GM21576 (cell line): ENCODE results near the gene FSCB.
"Not testable (repeated sequence)": the region's sequence is repeated elsewhere in the genome, so short reads cannot be mapped to it uniquely, and the experiment has no call there.

Experiments
- ATAC-seq: cut with Tn5 transposase; IDR thresholded peaks from one replicate; pipeline ENCODE4 v1.9.1; 2021; ENCODE audit warnings: mild to moderate bottlenecking, moderate library complexity; ENCODE audit not compliant: unreplicated experiment

Gene FSCB, protein sequence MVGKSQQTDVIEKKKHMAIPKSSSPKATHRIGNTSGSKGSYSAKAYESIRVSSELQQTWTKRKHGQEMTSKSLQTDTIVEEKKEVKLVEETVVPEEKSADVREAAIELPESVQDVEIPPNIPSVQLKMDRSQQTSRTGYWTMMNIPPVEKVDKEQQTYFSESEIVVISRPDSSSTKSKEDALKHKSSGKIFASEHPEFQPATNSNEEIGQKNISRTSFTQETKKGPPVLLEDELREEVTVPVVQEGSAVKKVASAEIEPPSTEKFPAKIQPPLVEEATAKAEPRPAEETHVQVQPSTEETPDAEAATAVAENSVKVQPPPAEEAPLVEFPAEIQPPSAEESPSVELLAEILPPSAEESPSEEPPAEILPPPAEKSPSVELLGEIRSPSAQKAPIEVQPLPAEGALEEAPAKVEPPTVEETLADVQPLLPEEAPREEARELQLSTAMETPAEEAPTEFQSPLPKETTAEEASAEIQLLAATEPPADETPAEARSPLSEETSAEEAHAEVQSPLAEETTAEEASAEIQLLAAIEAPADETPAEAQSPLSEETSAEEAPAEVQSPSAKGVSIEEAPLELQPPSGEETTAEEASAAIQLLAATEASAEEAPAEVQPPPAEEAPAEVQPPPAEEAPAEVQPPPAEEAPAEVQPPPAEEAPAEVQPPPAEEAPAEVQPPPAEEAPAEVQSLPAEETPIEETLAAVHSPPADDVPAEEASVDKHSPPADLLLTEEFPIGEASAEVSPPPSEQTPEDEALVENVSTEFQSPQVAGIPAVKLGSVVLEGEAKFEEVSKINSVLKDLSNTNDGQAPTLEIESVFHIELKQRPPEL

GRCh38 chr14:44507183-44507582 is at the start of gene FSCB:
Gene FSCB, minus strand, starts transcription at chr14:44507283. Its CDS starts 296 bp downstream, at chr14:44506987.
- ATAC-seq, result no peak

DNA sequence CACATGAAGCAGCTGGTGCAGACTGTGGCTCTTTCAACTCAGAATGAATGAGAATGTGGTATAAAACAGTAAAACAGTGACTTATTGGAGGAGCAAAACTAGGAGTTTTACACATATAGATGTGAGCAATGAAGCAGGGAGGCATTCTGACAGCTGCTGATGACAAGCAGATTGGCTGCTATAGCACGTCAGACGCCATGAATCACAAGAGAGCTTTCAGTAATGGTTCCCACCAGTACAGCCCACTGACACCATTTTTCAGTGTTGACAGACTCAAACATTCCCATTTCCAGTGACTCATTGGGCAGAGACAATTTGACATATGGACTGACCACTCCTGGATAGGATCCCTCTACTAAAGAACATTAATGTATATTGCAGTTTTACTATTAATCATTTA is 24.6 kb upstream of the FSCB start:
- ATAC-seq, result no peak

GRCh38 chr14:44530475-44530874 is 23.4 kb upstream of the FSCB start:
- no peak for ATAC-seq

- ATAC-seq, result no peak
Measured at GRCh38 chr14:44529026-44529425, 21.9 kb upstream of the FSCB start.

DNA sequence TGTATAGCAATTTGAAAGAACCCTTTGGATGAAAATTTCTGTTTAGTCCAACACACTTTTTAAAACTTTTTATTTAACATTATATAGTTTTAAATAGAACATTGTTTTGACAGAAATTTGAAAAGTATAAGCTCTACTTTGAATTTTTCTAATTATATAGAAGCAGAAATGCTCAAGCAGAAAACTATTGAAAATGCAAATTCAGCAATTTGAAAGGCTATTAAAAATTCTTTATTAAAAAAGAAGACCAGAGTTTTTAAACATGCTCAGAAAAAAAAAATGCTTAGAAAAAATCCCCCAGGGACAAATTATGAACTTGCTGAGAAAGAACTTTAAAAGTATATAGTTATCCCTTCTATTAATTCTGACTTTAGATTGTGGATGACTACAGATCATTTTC is 21.1 kb upstream of the FSCB start:
- no peak for ATAC-seq

GRCh38 chr14:44525237-44525636 is 18.2 kb upstream of the FSCB start:
- no peak for ATAC-seq

GRCh38 chr14:44515668-44516067 is 8.6 kb upstream of the FSCB start:
- ATAC-seq, result not testable (repeated sequence)

DNA sequence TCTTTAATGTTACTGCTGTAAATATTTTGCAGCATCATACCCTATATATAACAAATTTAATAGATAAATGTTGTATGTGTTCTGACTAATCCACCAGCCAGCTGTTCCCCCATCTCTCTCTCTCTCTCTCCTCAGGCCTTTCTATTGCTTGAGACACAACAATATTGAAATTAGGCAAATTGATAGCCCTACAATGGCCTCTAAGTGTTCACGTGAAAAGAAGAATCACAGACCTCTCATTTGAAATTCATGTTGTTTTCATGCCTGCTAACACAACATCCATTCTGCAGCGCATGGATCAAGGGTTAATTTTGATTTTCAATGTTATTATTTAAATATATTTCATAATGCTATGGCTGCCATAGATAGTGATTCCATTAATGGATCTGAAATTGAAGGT is 1.8 kb upstream of the FSCB start:
- no peak for ATAC-seq

DNA sequence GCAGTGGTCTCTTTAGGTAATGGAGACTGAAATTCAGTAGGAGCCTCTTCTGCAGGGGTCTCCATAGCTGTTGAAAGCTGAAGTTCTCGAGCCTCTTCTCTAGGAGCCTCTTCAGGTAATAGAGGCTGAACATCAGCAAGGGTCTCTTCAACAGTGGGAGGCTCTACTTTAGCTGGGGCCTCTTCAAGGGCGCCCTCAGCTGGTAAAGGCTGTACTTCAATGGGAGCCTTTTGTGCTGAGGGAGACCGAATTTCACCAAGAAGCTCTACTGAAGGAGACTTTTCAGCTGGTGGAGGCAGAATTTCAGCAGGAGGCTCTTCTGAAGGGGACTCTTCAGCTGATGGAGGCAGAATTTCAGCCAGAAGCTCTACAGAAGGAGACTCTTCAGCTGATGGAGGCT is 1.5 kb downstream of the FSCB start:
- ATAC-seq, result no peak

DNA sequence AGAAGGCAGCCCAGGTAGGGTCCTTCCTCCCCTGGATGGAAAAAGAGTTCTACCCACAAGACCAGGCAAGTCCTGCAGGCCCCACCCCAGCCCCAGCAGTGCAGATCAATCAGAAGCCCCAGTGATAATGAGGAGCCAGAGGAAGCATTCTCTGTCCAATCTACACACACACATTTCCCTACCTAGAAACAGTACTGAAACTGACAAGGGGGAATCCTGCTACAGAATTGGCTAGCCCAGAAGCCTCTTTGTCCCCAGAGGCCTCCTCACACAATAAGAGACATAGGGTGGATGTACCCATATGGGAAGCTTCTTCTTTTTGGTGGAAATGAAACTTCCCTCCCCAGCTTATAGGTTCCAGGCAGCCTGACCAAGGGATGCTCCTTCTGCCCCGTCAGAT is 9.9 kb downstream of the FSCB start:
- ATAC-seq, result no peak

GRCh38 chr14:44494137-44494536 is 12.9 kb downstream of the FSCB start:
- no peak for ATAC-seq

GRCh38 chr14:44490966-44491365 is 16.1 kb downstream of the FSCB start:
- ATAC-seq, result no peak

DNA sequence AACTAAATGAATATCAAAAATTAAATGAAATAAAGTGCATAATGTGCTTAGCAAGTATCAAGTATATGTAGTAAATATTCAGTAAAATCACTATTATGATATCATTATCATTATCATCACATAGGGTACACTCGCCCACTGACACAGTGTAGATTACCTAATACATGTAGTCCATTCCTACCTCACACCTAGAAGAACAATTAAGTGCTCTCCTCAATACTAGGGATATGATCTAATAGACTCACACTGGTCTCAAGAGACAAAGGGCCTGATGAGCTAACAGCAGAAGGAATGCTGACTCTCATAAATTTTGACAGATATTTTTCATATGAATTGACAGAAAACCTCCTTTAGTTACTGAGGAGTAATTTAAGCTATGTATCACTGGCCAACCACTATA is 29.1 kb downstream of the FSCB start:
- no peak for ATAC-seq

DNA sequence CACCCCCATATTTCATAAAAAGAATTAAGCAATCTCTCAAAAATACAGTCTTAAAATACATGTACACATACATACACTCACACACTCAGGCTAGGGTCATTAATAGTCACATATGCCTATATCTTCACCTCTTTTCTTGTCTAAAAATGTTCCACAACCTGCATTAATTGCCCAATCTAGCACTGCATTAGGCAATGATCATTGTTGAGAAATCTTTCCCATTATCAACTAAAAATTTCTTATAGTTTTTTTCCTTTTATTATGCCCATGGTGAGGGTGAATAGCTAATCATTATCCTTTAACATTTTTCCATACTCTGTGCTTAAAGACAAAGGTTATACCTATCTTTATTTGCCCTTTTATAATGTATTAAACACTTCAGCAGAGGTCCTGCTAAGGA is 38.3 kb downstream of the FSCB start:
- no peak for ATAC-seq

DNA sequence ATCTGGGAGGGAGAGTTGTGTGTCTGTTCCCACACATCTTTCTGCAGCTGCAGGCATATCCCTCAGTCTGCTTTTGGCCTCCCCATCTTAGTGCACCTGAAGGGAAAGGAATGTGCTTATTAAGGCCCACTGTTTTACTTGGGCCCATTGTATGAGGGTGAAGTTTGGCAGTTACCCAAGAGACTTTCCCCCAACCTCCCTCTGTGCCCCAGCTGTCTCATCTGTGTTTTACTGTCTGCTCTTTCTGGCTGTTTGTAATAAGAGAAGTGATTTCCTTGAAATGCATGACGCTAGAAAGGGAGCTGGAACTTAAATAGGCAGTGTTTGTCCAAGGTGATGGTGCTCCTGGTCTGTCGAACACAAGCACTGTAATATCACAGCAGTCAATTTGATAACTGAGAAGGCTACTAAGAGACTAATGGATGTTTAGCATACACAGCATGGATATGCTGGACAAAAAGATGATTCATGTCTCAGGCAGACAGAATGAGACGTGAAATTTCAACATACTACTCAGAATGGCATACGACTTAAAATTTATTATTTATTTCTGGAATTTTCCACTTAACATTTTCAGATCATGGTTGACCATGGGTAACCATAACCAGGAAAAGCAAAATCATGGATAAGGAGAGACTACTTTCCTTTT is 43.6 kb downstream of the FSCB start:
- no peak for ATAC-seq

DNA sequence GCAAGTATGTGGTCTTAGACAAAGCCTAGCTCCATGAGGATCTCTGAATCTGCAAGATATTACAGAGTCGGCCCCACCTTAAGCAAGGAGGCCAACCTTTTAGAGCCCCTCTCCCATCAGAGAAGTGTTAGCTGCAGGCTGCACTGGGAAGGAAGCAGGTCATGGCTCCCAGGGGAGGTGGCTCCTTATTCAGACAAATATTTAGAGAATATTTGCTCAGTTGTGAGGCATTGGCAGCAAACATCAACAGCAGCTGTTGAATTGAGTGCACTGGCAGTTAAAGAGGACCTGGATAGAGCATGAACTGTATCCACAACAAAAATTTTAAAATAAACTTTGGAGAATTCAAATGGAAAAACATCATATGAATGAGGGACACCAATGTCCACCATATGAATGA is 44.7 kb downstream of the FSCB start:
- ATAC-seq, result no peak

GRCh38 chr14:44461811-44462210 is 45.3 kb downstream of the FSCB start:
- no peak for ATAC-seq
